Stimulated activated CD4-positive, alpha-beta T cell treated with anti-CD3 and anti-CD28 coated beads, Interleukin-12 subunit alpha, Interleukin-12 subunit beta, amount 100 ng/mL, for 4 hours (primary cell): ENCODE results near the gene HDAC9.

Source experiments
- DNase-seq: peaks from one replicate; pipeline ENCODE4 v3.0.0-alpha.2; 2020

The HDAC9 gene

DNA sequence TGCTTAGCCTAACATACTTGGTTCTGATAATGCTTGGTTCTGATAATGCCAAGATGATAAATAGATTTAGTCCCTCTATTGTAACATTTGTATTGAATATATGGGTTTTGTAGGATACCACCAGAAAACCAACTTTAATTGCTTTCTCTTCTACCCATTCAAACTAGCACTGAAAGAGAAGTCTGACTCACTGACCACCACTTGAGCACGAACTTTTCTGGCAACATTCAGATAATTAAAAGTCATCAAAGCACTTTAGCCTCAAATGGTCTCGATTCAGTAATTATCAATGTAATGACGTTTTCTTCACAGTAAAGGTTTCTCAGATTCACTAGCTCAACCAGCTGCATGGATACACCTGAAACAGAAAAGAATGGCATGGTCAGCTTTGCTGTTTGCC is 63.0 kb downstream of the HDAC9 start:
- DNase-seq = no peak

DNA sequence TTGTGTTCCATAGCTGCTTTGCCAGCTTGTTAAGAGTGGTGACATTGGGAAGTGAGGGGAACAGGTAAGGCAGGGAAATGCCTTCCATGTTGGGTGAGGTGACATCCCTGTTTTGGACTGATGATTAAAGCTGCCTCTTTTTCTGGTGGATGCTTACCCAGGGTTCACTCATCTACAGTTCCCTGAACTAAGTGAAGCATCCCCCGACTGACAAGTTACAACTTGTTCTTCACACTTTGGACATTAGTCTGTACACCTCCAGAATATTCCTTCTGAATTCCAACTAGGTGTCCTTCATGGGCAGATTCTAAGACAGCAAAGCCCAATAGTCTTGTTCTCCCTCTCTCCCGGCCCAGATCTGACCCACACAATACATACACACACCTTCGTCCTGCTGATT is 63.4 kb downstream of the HDAC9 start:
- no peak for DNase-seq

DNA sequence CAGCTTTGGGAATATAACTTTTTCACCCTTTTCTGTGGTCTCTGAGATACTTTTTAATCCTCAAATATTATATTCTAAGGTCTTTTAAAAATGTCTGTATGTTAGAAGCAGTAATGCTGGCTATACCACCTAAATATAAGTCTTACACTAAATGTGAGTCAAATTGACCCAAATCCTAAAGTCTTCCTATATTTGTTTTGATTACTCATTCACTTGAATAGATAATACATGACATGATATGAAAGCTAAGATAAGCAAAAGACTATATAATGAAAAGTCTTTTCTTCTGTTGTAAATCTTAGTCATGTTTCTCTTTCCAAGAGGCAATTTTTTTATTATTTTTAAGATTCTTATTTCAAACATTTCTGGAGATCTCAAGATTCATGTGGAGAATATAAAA is 64.2 kb downstream of the HDAC9 start:
- DNase-seq = no peak

DNA sequence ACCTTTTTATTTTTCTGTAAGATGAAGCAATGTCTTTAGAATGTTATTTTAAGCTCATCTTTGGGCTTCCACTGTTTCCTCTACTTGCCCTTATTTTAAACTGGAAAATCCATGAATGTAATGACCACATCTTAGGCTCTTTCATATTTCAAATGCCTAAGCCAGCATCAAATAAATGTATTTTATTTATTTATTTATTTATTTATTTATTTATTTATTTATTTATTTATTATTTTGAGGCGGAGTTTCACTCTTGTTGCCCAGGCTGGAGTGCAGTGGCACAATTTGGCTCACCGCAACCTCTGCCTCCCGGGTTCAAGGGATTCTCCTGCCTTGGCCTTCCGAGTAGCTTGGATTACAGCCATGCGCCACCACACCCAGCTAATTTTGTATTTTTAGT is 69.2 kb downstream of the HDAC9 start:
- no peak for DNase-seq

DNA sequence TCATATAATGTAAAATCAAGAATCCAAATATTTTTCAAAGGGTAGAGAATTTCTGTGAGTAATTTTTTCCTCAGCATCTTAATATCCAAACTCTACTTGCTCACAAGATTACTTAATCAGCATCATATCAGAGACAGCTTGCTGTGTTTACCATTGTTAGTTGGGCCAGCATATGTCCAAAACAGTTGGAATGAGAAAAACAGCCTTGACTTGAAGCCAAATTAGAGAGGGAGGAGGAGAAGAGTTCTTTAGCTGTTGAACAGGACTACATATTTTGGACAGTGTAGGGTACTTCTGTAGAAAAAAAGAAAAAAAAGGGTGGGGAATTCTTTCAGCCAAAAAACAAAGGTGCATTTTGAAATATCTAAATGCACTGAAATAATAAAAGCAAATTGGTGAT is 69.8 kb downstream of the HDAC9 start:
- DNase-seq = no peak

DNA sequence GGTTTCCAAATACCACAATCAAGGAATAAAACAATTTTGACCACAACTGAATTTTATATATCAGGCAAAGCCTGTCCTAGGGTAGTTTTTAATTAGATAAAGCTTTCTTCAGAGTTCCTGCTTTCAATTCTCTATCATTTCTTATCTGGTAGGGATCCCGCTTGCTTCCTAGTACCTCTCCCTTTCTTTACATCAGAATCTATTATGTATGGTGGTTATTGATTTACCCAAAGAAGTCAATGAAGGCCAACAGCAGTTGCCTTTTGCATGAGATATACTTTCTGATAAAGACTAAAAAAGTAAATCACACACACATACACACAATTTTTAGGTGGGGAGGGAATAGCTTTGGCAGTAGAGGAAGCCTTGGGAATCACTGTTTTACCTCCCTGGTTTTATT is 70.7 kb downstream of the HDAC9 start:
- no peak for DNase-seq

DNA sequence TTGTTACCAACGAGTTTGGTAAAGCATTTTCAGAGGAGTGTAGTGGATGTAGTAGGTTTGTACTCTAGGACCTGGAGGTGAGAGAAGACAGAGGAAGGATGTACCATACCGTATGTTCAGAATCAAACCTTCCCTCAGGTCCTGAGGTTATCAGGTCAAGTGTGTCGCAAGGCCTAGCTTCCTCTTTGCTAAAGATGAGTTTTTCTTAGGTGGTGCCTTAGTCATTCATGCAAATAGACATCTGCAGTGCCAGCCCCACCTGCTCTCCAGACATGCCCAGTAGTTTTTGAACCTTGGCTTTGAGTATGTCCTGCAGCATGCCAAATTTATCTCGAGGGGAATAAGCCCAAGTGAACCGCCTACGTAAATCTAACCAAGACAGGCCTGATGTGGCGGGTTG is 71.3 kb downstream of the HDAC9 start:
- DNase-seq = no peak

DNA sequence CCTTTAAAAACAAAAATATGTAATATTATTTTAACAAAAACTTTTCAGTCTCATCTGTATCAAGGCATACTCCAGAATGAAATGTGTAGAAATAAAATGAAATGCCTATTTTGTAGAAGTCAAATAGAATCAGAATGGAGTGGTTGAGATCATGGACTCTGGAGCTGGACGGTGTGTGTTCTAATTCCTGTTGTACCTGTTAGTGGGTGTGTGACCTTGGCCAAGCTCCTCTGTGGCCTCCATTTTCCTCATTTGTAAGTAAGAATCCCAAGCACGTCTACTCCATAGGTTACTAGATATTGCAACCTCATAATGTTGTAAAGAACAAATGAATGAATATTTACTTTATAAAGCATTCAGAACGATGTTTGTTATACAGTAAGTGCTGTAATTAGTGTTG is 74.9 kb downstream of the HDAC9 start:
- no peak for DNase-seq

DNA sequence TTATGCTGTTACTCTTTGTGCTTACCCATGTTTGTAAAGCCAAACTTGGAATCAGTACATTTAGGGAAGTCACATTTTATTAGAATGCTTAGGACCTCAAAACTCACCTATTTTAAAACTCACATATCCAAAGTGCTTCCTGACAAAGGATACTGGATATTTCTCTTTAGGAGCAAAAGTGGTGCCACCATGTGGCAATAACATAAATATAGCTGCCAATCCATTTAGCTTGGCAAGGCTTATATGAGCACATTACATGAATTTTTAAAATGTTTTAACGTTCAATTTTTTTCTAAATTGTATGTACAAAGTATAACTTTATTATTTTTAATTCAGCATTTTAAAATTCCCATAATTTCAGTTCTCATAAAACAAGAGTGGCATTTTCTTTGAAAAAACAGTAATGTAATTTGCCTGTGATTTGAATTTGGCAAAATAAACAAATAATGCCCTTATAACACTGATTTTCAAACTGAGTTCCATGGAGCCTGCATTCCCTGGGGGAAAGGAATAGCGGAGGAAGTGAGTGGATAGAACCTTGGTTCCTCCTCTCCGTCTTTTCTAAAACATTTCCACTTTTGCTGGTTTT is 75.4 kb downstream of the HDAC9 start:
- DNase-seq = no peak

DNA sequence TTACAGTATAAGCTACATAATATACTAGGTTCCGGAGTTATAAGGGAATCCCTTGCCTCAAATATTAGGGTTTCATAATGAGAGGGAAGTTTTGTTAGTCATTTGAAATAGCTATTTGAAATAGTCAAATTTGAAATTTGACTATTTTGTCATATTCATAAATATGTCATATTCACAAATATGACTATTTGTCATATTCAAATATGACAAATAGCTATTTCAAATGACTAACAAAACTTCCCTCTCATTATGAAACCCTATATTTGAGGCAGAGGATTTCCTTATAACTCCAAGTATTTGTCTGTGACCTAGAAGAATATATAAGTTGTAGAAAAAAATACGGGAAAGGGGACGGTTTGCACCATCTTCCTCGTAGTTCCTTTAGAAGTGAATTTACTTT is 76.6 kb downstream of the HDAC9 start:
- DNase-seq = no peak

DNA sequence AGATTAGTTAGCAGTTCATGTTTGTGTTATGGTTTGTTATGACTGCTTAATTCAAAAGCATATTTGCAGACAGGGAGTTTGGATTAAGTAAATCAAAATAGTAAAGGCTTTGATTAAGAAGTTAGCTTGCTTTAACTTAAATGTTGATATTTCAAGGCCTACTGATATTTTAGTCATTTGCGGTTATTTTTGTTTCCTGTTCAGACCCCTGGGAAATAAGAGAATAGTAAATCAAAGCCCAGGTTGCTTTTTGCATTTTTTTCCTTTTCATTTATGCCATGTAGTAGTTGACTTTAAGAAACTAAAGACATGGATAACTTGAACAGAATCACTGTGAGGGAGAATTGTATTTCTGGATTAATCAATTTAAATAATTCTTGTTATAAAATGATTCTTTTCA is 77.3 kb downstream of the HDAC9 start:
- DNase-seq = no peak

DNA sequence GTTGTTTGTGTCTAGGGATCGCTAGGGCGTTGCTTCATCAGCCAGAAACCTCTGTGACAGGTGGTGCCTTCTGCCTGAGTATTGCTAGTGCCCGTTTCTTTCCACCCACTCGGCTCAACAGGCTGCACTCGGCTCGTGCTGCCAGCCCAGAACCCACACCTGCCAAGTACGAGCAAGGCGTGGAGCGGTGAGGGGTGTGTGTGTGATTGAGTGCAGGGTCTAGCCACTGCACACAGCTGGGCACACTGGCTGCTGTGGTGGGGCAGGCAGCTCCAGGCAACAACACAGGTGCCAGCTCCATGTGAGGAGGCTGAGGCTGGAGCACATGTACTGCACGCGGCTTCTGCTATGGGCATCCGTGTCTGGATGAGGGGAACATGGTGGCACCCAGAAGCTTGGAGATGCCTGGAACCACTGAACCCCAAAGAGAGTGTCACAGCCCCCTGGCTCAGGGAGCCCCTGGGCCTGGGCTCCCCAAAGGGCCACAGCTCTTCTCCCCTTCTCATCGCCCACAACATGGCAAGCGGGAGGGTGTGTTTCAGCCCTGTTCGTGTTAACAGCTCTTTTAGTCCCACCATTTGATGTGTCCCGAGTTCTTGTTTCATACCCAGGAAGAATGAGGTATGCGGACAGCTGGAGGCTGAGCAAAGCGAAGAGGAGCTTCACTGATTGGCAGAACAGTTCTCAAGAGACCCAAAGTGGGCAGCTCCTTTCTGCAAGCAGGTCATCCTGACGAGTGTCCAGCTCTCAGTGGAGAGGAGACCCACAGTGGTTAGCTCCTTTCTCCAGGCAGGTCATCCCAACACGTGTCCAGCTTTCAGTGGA is 78.1 kb downstream of the HDAC9 start:
- DNase-seq = no peak

DNA sequence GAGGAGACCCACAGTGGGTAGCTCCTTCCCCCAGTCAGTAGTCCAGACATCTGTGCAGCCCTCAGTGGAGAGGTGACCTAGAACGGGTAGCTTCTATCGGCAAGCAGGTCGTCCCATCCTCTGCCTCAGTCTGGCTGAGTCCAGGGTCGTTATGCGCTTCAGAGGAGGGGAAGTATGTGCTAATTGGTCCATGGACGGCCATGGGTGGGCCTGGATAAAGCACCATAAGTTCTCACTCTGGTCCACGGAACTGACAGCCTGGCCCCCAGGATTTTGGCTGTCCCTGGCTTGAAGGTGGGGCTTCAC is 78.6 kb downstream of the HDAC9 start:
- DNase-seq = no peak

DNA sequence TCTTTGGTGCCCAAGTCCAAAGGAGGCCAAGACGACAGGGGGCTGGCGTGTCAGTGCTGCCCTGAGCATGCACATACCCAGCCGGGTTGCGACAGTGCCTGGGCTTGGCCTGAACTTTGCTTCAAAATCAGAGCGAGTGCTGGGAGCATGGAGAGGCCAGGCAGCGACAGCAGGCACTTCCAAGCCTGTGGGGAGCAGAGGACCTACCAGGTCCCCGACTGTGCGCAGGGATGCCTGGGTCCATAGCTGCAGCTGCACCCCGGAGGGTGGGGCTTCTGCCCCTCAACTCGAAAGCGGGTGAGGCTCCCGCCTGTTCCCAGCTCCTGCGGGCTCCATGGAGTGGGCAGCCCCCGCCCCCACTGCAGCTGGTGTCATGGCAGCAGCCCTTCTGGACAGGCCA is 79.1 kb downstream of the HDAC9 start:
- no peak for DNase-seq

DNA sequence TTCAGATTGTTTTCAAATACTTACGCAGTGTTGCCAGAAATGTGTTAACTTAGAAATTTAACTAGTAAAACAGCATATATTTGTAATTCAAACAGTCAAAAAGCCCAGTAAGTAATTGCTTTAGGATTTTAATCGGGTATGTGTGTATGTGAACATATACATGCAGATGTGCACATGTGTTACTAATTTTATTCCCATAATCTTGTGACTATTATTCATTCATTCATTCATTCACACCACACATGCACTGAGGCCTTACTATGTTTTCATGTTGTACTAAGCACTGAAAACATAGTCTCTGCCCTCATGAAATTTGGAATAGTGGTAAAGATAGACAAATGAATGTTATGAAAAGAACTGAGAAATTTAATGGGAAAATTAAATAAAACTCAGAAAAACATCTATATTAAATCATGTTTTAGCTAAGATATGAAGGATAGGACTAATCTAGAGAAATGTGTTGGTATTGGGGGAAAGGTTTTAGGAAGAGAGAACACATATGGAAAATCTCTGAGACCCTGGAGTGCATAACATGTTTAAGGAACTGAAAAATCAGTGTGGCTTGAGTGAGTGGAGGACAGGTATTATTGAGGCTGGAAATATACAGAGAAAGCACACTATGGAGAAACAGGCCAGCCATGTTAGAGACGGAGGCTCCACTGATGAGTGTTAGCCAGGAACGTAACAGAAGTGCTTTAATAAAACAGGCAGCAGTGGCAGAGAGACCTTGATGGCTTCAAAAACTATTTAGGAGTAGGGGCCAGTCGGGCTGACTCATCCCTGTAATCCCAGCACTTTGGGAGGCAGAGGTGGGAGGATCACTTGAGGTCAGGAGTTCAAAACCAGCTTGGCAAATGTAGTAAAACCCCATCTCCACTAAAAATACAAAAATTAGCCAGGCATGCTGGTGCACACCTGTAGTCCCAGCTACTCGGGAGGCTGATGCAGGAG is 80.3 kb downstream of the HDAC9 start:
- no peak for DNase-seq

DNA sequence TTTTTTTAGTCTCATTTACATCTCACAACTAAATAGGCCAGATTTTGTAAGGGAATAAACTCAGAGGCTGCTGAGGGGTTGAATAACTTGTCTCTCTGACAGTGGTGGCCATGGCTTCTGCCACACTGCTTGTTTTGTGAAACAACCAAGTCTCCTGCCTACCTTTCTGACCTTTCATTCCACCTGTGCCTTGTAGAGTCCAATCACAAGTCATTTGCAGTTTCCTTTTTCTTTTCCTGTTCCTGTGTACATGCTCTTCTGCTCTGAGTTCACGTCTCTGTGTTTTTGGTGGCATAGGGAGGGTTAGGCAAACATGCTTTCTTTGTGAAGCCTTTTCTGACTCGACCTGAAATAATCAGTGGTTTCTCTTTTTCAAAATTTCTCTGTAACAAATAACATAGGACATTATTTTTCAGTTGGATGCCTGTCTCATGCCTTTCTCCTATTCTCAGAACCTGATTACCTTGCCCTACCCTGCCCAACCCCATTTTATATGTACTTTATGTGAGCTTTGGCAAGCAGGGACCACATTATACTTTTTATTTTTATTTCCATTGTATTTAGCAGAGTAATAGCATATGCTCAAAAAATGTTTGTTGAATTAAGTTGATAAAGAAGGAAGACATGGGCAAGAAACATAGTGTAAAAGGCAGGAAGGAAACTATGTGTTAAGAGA is 81.7 kb downstream of the HDAC9 start:
- no peak for DNase-seq

DNA sequence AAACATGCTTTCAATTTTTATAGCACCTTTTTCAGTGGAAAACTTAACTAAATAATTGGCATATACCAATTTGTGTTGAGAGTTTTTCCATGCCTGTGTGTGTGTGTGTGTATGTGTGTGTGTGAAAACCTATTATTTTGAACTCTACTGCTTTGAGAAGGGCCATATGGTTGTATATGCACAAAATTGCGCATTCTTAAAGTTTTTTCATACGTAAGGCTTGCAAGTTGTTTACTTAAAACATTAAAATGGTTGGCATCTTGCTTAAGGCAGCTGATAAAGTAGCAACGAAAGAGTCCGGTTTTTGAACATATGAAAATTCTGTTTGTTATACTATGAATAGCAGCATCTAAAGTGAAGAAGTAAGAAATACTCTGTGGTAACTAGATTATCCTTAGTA is 84.1 kb downstream of the HDAC9 start:
- DNase-seq = no peak

DNA sequence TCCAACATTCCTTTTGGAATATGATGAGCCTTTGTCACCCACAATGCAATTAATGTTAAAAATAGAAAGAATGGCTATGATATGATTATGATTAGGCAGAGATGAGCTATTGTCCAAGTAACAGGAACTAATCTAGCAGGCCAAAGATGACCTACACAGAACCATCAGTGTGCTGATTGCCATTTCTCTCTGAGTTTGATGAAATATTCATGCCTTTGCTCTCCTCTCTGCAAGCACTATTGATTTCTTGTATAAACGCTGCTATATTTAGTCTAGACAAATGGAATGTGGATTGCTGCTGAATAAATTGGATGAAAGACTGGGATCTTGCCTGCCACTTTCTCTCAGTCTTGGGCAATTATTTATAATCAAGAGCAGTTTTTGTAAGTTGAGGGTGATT is 85.4 kb downstream of the HDAC9 start:
- DNase-seq = no peak

DNA sequence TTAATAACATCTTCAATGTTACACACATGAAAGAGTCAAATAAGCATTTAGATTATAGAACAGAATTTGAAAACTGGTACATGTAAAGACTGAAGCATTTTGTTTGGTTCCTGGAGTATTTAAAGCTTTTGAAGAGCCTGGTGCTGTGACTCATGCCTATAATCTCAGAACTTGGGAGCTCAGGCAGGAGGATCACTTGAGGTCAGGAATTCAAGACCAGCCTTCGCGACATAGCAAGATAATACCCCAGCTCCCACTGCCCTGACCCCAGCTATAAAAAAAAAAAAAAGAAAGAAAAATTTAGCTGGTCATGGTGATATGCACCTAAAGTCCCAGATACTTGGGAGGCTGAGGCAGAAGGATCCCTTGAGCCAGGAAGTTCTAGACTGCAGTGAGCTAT is 87.8 kb downstream of the HDAC9 start:
- DNase-seq = no peak

DNA sequence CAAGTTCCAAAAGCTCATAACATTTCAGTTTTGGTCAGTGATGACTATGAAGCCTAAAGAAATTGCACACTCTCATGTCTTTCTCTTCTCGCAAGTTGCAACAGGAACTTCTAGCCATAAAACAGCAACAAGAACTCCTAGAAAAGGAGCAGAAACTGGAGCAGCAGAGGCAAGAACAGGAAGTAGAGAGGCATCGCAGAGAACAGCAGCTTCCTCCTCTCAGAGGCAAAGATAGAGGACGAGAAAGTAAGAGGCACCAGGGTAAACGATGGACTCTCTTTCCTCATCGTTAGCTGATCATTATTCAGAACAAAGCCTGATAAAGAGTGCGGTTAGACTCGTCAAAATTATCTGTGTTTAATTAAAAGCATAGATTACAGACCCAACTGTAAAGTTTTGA is 94.7 kb downstream of the HDAC9 start:
- DNase-seq = no peak

DNA sequence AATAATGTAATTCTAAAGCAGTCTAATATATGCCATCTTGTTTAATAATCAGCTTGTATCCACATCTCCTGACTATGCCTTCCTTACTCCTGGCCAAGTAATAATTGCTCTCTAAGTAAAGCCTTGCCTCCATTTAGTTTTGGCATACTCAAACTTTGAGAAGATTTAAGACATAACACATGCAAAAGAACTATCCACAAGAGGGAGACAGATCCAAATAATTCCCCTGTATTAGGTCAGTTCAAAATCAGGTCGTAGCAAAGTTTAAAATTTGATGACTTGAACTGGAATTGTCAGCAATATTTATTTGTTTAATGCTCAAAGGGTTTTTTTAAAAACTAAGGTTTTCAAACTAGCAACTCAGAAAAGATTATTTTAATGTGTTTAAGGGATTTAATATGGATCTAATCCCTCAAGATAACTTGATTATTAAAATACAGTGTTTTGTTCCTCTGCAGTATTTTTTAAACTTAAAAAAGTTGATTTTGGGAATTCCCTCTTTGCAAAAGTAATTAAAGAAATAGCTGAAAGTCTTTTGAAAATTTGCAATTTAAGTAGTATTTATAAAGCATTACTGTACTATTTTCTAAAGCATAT is 95.3 kb downstream of the HDAC9 start:
- DNase-seq = no peak

DNA sequence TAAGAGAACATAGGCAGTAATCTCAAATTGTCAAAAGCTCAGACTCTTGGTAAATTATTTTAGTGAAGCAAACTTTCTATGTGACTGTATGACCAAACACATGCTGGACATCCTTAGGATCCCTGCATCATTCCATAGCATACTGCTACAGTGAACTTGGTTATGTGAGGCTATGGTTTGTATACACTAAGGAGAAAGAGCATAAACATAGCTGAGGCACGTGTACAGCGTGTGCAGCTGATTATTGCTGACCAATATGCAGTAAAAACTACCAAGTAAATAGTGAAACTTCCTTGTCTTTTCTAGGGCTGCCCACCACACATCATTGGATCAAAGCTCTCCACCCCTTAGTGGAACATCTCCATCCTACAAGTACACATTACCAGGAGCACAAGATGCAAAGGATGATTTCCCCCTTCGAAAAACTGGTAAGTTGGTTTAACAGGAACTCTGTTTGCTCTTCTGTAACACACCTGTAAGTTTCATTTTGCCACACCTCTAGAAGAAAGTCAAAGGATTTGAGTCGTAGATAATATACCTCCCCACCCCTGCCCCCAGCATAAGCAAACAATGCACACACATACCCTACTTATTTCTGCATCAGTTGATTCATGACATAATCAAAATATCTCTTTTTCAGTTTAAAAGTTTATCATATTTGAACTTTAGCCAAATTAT is 98.2 kb downstream of the HDAC9 start:
- DNase-seq = no peak
